ENCODE measurements around the gene FNDC11.
A peak's percentile ranks its signal among the peaks of the same experiment; 100 is the strongest.
"Not testable (repeated sequence)": the region's sequence is repeated elsewhere in the genome, so short reads cannot be mapped to it uniquely, and the experiment has no call there.

FNDC11 gene

DNA sequence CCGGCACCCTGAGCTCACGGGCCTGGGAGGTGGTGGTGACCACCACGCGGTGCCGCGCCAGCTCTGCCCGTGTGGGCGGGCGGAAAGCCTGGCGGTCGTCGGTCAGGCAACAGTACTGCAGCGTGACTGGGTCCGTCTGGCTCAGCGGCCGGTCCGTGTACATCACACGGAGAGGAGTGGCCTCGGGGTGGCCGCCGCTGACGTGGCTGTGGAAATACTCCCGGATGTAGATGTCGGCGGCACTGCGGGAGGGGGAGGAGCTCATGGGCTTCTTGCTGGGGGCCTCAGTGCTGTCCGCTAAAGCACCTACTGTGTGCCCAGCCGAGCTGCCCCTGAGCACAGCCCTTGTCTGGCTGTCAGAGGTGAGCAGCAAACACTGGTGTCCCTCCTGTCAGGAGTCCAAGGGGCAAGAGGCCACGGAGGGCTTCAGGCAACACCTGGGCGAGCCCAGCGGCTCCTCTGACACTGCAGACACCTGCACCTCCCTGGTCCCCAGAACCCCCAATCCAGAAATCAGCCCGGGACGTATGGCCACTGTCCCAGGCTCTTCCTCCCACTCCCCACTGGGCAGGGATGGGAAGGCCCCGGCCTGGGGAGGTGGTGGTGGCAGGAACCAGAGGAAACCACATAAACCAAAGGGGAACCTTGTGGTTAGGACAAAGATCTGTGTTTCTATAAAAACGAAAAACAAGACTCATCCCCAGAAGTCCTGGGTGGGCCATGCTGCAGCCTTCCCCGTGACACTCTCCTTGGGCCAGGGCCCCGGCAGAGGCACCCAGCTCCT is 13.6 kb downstream of the FNDC11 start:
- peak; percentile 82 for DNase-seq (ENCODE audit: low read depth)

GRCh38 chr20:63568170-63568981 is 14.4 kb downstream of the FNDC11 start:
- peak; percentile 37 for DNase-seq (ENCODE audit: low read depth)

DNA sequence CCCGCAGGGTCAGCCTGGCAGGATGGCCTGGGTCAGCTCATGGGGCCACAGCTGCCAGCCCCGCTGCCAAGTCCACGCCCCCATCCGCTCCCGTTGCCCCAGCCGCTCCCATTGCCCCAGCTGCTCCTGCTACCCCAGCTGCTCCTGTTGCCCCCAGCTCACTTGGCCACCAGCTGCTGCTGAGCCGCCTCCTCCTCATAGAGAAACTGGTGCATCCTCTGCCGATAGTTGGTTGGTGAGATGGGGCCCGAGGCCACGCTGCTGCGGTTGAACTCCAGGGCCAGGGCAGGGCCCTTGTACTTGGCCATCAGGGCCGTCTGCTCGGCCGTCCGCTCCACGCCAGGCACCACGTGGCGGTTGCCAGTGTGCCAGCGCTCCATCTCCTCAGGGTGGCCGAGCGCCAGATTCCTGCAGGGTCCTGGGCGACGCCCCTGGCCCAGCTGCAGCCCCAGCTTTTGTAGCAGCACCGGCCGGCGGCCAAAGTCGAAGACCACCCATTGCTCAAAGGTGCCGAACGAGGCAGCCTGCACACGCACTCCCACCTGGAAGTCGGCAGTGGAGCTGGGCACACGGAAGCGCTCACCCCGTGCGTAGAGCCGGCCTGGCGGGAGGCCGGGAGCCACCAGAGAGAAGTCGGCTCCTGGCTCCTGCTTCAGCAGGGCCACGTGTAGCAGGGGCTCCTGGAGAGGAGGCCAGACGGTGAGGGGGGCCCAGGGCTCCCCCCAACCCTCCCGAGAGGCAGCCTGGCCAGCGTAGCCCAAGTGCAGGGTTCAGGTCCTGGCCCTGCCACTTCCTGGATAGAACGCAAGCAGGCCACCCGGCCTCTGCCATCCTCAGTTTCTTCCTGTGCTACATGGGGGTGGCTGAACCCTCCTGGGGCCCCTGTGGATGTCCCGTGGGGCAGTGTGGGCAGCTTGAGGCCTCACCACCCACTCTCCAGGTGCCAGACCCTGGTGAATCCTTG is 15.3 kb downstream of the FNDC11 start:
- no peak for DNase-seq (ENCODE audit: low read depth)

DNA sequence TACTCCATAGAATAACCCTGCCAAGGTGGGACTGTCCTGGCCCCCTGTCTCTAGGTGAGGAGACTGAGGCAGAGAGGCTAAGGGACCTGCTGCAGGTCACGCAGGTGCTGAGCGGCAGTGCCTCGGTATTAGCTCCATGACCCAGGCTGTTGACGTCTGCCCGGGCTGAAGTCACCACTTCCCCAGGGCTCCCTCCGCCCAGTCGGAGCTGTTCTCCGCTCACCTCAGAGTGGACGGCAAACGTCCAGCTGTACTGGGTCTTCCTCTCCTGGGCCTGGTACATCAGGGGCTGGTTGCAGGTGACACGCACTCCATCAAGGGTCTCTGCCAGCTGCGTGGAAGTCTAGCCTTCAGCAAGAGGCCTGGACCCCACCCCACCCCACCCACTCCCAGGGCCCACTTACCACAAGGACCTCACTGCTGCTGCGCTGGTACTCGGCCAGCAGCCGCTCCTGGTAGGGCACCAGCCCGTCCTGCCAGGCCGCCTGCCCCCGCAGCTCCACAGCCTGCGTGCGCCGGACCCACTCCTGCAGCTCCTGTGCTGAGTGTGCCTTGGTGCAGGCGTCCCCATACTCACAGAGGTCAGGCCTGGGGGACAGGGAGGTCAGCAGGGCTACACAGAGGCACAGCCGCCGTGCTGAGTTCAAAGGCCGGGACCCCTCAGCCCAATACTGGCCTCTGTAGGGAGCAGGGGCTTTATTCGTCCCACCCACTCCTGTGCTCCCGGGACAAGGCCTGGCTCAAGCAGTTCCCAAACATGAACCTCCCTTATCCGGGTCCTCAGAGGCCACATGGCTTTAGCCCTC is 16.5 kb downstream of the FNDC11 start:
- no peak for DNase-seq (ENCODE audit: low read depth)

- not testable (repeated sequence) for DNase-seq (ENCODE audit: low read depth)
Measured at GRCh38 chr20:63571087-63571478, 17.1 kb downstream of the FNDC11 start.

GRCh38 chr20:63572071-63572787 is 18.3 kb downstream of the FNDC11 start:
- no peak for DNase-seq (ENCODE audit: low read depth)

- no peak for DNase-seq (ENCODE audit: low read depth)
Measured at GRCh38 chr20:63572788-63573646, 19.1 kb downstream of the FNDC11 start.

GRCh38 chr20:63573647-63574131 is 19.7 kb downstream of the FNDC11 start:
- DNase-seq (ENCODE audit: low read depth) = no peak

DNA sequence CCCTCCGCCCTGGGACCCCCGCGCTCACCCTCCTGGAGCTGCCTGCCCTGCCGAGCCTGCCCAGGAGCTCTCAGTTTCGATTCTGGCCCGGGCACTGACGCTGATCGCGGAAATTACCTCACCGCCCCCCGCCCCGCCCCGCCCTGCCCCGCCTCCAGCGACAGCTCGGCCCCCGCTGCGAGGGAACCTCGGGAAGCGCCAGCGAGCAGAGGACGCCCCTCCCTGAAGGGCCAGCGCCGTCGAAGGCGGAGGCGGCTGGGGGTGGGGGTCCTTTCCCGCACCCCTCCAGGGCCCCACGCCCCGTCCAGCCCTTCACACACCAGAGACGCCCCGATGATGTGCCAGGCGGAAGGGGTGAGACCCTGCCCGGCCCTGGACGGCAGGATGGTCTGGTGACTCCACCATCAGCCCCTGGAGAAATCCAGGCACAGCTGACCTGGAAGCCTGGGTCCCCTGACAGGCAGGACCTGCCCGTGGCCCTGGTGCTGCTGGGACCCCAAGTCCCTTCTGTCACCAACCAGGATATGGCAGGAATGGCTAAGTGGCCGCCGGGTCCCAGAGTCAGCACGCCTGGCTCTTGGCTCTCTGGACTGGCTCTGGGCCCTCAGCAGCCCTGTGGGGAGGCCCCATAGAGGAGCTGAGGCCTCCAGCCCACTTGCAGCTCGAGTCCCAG is 20.3 kb downstream of the FNDC11 start, which contains the start of gene HELZ2:
TSS of gene HELZ2 (minus strand) at position 84 of the 673 bp plus-strand sequence. CDS start 1,854 bp downstream, outside the sequence.
- no peak for DNase-seq (ENCODE audit: low read depth)

GRCh38 chr20:63574829-63575743 is 21.1 kb downstream of the FNDC11 start:
- DNase-seq (ENCODE audit: low read depth) = no peak

- no peak for DNase-seq (ENCODE audit: low read depth)
Measured at GRCh38 chr20:63576311-63576710, 22.4 kb downstream of the FNDC11 start.

DNA sequence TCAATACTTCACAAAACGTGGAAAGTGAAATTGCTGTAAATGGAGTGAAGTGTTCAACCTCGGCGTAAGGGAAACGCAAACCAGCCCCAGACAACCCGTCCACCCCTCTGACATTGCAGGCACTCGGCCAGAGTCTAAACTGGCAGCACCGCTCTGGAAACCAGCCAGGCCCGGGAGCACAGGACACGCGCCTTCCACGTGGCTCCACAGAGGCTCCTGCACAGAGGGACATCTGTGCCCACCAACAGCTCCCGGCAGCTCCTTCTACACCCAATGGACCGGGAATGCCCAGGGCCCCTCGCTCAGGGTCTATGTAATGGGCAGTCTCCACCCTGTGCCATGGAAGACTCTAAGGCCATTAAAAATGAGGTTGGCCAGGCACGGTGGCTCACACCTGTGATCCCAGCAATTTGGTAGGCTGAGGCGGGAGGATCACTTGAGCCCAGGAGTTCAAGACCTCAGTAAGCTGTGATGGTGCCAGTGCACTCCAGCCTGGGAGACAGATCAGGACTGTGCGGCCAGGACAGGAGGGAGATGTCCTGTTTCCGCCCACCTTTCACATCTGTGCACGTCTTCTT is 23.4 kb downstream of the FNDC11 start:
- DNase-seq (ENCODE audit: low read depth) = no peak

DNA sequence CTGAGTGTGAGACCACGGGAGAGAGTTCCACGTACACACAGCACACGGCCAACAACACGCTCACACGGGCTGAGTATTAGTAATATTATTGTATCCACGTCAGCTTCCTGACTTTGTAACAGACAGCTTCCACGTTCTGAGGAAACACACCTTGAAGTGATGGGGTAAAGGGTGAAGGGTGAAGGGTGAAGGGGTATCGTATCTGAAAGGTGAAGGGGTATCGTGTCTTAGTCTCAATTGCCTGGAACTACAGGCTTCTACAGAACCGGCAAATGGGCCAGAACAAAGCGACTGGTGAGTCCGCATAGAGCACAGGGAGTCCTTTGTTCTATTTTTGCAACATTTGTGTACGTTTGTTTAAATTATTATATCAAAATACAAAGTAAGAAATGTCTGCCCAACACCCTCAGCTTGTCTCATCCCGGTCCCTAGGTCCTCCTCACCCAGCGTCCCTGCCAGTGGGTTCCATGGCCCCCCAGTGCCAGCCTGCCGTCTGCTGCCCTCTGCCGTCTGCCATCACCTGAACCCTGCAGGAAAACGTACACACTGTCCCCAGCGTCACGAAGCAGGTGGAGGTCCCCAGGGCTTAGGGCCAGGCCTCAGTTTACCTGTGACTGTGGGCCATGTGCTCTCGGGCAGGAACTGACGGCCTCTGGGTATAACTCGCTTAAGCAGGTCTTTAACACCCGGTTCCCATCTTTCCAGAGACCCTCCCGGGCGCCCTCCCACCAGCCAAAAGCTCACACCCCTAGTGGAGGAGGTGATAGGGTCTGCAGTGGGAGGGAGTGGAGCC is 24.5 kb downstream of the FNDC11 start:
- no peak for DNase-seq (ENCODE audit: low read depth)

DNA sequence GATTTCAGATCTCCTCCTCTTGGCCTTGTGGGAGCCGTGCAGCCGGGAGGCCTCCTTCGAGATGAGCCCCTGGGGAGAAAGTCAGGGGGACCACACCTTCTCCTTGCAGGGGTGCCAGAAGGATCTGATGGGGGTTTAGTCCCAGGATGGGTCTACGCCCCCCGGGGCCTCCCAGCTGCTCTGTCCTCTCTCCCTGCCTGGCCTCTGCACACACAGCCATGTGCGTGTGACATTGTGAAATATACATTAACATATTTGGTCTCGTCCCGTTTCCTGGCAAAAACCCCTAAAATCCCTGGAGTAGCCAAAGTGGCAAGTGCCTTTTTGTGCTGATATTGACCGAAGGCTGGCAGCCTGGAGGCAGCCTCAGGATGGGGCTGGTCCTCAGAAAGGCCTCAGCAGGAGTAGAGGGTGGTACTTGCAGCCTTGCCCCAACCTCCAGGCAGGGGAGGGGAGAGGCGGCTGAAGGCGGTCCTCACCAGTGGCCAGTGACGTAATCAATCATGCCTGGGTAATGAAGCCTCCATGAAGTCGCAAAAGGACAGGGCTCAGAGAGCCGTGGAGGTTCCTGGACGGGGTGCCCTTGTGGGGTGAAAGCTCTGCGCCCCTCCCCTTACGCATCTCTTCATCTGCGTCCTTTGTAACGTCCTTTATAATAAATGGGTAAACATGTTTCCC is 25.2 kb downstream of the FNDC11 start:
- DNase-seq (ENCODE audit: low read depth) = no peak

- no peak for DNase-seq (ENCODE audit: low read depth)
Measured at GRCh38 chr20:63580796-63581461, 27.0 kb downstream of the FNDC11 start.
